Activated B cell treated with CpG ODN at 0.5 μM for 24 hours (primary cell): ENCODE measurements around the gene ITPRID2. TPM values are rescaled to one million over a fixed set of nuclear protein-coding genes. Genes with fewer than 3 reads are reported as not detected.

Experiments used
- ATAC-seq: fragments of 200-7000 bp; cut with Tn5 transposase; one replicate; pipeline ENCODE4 v1.10.0; 2021; ENCODE audit warnings: low read depth, mild to moderate bottlenecking, moderate library complexity
- CTCF ChIA-PET: fragments of 350-600 bp; sonication (Branson Sonifier 250); formaldehyde crosslinking; loops from one replicate; lab custom pipeline; 2021; ENCODE audit warnings: antibody characterized with exemption; lab: Charles Lee
- POLR2A ChIA-PET: fragments of 350-600 bp; sonication (Branson Sonifier 250); formaldehyde crosslinking; loops from one replicate; lab custom pipeline; 2021; ENCODE audit warnings: antibody characterized with exemption; lab: Charles Lee
- DNase-seq: peaks from one replicate; pipeline ENCODE4 v3.0.0; 2022
- H3K27ac Mint-ChIP-seq: one replicate; pipeline ENCODE4 v1.8.0; 2020; ENCODE audit warnings: mixed read lengths
- H3K27me3 Mint-ChIP-seq: one replicate; pipeline ENCODE4 v1.8.0; 2021; ENCODE audit warnings: mixed read lengths
- H3K36me3 Mint-ChIP-seq: one replicate; pipeline ENCODE4 v1.8.0; 2021; ENCODE audit warnings: low read depth, mixed read lengths
- H3K4me1 Mint-ChIP-seq: one replicate; pipeline ENCODE4 v1.8.0; 2021; ENCODE audit warnings: mixed read lengths
- H3K4me3 Mint-ChIP-seq: one replicate; pipeline ENCODE4 v1.8.0; 2020; ENCODE audit warnings: mild to moderate bottlenecking, mixed read lengths
- H3K9me3 Mint-ChIP-seq: one replicate; pipeline ENCODE4 v1.8.0; 2020; ENCODE audit warnings: mixed read lengths
- intact Hi-C: fragments of 100-400 bp; cut with micrococcal nuclease; formaldehyde crosslinking; loops from one replicate; pipeline ENCODE4 v1.15.1; 2024
- total RNA-seq: library from RNA; stranded (reverse); gene quantifications from 2 replicates; pipeline ENCODE4 v1.2.3, GENCODE V29; 2022
- TF ChIP-seq, protein P1 (sequence below): fragments of 200-600 bp; IDR thresholded peaks from one replicate; pipeline ENCODE4 v1.8.0; 2022; ENCODE audit warnings: antibody characterized with exemption, mild to moderate bottlenecking

ITPRID2 gene
- total RNA-seq, 1 donor from 2014 or later: 33.9 TPM

DNA sequence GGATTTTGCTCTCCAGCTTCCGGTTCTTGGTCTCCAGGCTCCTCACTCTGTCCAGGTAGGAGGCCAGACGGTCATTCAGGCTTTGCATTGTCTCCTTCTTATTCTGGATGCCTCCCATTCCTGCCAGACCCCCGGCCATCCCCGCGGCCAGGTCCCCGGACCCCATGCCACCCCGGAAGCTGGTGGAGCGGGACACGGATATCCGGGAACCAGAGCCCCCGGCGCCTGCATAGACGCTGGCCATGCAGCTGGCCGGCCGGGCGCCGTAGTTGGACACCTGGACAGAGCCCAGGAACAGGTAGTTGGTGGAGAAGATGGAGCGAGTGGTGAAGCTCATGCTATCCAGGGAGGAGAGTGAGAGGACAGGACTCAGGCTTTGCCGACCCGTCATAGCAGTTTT is 70.6 kb downstream of the ITPRID2 start:
- DNase-seq (no peak), ATAC-seq (no peak)
- H3K4me1 Mint-ChIP-seq: no peaks in the 10 kb centered on the region
- no peak overlapping the region for H3K4me3 Mint-ChIP-seq
- POLR2A ChIA-PET: no interaction called here
- CTCF ChIA-PET: interaction anchor here (0.9 kb wide), 1 partner anchor 13 kb away, joined by 3 read pairs; no protein-coding TSS in a partner anchor
- no peaks in the 10 kb centered on the region for H3K36me3 Mint-ChIP-seq
- no peaks in the 10 kb centered on the region for H3K27me3 Mint-ChIP-seq
- intact Hi-C loops: no loop called here
- H3K9me3 Mint-ChIP-seq: peaks cover 2% of the 10 kb centered on the region
- no peak overlapping the region for H3K27ac Mint-ChIP-seq
- TF ChIP-seq, protein P1, sequence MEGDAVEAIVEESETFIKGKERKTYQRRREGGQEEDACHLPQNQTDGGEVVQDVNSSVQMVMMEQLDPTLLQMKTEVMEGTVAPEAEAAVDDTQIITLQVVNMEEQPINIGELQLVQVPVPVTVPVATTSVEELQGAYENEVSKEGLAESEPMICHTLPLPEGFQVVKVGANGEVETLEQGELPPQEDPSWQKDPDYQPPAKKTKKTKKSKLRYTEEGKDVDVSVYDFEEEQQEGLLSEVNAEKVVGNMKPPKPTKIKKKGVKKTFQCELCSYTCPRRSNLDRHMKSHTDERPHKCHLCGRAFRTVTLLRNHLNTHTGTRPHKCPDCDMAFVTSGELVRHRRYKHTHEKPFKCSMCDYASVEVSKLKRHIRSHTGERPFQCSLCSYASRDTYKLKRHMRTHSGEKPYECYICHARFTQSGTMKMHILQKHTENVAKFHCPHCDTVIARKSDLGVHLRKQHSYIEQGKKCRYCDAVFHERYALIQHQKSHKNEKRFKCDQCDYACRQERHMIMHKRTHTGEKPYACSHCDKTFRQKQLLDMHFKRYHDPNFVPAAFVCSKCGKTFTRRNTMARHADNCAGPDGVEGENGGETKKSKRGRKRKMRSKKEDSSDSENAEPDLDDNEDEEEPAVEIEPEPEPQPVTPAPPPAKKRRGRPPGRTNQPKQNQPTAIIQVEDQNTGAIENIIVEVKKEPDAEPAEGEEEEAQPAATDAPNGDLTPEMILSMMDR: no peak

DNA sequence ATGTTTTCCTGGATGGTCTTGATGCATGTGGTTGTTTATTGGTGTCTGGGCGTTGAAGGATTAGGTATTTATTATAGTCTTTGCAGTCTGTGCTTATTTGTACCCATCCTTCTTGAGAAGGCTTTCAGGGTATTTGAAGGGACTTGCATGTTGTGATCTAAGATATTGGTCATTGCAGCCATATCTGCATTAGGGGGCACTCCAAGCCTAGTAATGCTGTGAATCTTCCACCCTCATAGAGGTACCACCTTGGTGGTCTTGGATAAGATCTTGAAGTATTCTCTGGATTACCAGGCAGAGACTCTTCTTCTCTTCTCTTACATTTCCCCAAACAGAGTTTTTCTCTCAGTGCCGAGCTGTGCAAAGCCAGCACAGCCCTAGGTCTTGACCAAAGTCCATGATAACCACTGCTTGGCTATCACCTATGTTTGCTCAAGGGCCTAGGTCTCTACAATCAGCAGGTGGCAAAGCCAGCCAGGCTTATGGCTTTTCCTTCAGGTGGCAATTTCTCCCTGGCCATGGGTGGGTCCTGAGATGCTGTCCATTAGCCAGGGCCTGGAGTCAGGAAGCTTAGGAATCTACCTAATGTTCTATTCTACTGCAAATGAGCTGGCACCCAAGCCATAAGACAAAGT is 78.7 kb downstream of the ITPRID2 start:
- peaks cover 2% of the 10 kb centered on the region for H3K9me3 Mint-ChIP-seq
- peaks cover 2% of the 10 kb centered on the region for H3K27me3 Mint-ChIP-seq
- intact Hi-C loops: loop anchor here (1.0 kb wide), 1 partner anchor 107 kb away; no protein-coding TSS in a partner anchor
- TF ChIP-seq, protein P1: no peak
- ChIA-PET POLR2A (no interaction called here), CTCF (interaction anchor here (1.2 to 1.4 kb wide), 2 partner anchors 108 to 111 kb away, joined by 4 to 7 read pairs; no protein-coding TSS in a partner anchor)
- ATAC-seq: no peak
- H3K4me1 Mint-ChIP-seq: peaks cover 4% of the 10 kb centered on the region
- H3K4me3 Mint-ChIP-seq: no peak overlapping the region
- no peaks in the 10 kb centered on the region for H3K36me3 Mint-ChIP-seq
- H3K27ac Mint-ChIP-seq: no peak overlapping the region
- DNase-seq: no peak

DNA sequence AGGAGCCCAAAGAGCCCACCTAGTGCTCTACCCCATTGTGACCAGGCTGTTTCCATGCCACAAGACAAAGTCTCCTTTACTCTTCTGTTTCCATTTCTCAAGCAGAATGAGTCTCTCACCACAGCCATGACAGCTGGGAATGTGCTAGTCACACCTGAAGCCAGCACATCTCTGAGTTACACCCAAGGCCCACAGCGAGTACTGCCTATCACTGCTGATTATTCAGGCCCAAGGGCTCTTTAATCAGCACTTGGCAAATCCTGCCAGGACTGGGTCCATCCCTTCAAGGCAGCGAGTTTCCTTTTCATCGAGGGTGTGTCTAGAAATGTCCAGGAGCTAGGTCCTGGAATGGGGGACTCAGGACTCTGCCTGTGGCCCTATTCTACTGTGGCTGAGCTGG is 79.5 kb downstream of the ITPRID2 start:
- DNase-seq (no peak), ATAC-seq (no peak)
- Mint-ChIP-seq H3K9me3 (no peaks in the 10 kb centered on the region), H3K4me3 (no peak overlapping the region), H3K4me1 (peaks cover 4% of the 10 kb centered on the region), H3K27ac (no peak overlapping the region), H3K36me3 (no peaks in the 10 kb centered on the region), H3K27me3 (peaks cover 2% of the 10 kb centered on the region)
- ChIA-PET CTCF (interaction anchor here (0.5 to 1.4 kb wide), 4 partner anchors 107 to 322 kb away, joined by 3 to 7 read pairs (median 4); no protein-coding TSS in a partner anchor), POLR2A (no interaction called here)
- TF ChIP-seq, protein P1: no peak
- intact Hi-C loops: no loop called here

DNA sequence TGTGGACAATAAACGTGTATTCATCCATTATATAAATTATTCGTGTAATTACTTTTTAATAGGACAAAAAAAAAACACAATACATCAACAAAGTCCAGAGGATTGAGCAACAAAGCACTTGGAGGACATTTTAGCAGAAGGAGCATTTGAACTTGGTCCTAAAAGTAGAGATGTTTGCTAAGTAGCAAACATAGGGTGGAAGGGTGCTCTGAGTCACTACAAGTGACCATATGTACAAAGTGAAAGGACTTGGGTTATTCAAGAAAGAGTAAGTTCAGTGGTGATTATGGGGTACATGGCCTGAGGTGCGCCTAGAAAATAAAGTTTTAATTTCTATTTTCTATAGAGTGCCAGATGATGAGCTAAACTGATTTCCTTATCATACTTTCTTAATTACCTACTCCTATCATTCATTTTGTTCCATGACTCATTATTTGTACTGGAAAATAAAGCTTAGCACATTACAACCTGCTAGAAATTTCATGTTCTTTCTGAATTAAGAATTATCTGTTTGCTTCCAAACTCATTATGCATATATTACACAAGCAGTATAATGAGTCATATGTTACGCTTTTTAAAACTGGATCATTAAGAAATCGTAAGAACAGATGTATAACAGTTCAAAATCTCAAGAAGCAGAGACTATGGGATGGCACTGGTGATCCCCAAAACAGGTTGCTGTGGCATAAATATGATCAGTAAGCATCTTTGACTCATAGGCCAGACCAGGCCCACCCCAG is 81.1 kb downstream of the ITPRID2 start:
- DNase-seq: no peak
- H3K27me3 Mint-ChIP-seq: peaks cover 4% of the 10 kb centered on the region
- intact Hi-C loops: no loop called here
- peaks cover 2% of the 10 kb centered on the region for H3K4me1 Mint-ChIP-seq
- no peaks in the 10 kb centered on the region for H3K9me3 Mint-ChIP-seq
- ATAC-seq: no peak
- no peaks in the 10 kb centered on the region for H3K36me3 Mint-ChIP-seq
- H3K27ac Mint-ChIP-seq: no peak overlapping the region
- TF ChIP-seq, protein P1: no peak
- H3K4me3 Mint-ChIP-seq: no peak overlapping the region
- ChIA-PET POLR2A (no interaction called here), CTCF (no interaction called here)

DNA sequence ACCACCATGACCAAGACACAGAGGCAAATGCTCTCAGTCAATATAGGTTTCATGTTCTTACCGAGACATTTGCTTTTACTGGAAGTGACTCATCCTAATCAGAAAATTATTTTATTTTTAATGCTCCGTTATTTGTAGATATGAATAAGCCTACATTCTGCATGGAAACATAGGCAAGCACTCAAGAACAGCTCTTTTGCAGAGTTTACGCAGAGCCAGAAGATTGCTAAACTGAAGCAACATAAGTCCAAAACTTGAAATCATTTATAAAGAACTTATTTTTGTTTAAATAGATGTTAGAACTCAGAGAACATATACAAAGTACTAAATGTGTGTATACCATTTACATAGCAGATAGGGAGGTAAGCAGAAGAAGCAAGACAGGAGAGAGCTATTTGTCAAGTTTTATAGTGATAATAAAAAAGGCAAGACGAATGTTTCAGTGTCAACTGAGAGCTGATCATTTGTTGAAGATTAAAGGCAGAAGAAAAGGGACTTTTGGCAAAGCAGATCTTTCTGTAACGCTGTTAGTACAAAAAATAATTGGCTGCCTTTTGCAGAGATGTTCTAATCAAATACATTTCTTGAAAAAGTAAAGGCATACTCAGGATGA is 81.7 kb downstream of the ITPRID2 start:
- ChIA-PET CTCF (no interaction called here), POLR2A (no interaction called here)
- H3K4me3 Mint-ChIP-seq: no peak overlapping the region
- peaks cover 9% of the 10 kb centered on the region for H3K4me1 Mint-ChIP-seq
- intact Hi-C loops: no loop called here
- H3K36me3 Mint-ChIP-seq: no peaks in the 10 kb centered on the region
- ATAC-seq (no peak), DNase-seq (no peak)
- no peaks in the 10 kb centered on the region for H3K9me3 Mint-ChIP-seq
- no peak overlapping the region for H3K27ac Mint-ChIP-seq
- TF ChIP-seq, protein P1: no peak
- peaks cover 4% of the 10 kb centered on the region for H3K27me3 Mint-ChIP-seq
